Activated CD8-positive, alpha-beta memory T cell treated with anti-CD3 and anti-CD28 coated beads for 1 hour (primary cell): Measurements from ENCODE around the gene TMEM117.
"Not testable (repeated sequence)": the region's sequence is repeated elsewhere in the genome, so short reads cannot be mapped to it uniquely, and the experiment has no call there.

ENCODE experiments used
- DNase-seq, 2 donors: peaks; one replicate each; pipeline ENCODE4 v3.0.0-alpha.2; 2020; ENCODE audit warnings: low read depth in 1 of 2; ENCODE audit errors: extremely low read depth in 1 of 2

Gene TMEM117

DNA sequence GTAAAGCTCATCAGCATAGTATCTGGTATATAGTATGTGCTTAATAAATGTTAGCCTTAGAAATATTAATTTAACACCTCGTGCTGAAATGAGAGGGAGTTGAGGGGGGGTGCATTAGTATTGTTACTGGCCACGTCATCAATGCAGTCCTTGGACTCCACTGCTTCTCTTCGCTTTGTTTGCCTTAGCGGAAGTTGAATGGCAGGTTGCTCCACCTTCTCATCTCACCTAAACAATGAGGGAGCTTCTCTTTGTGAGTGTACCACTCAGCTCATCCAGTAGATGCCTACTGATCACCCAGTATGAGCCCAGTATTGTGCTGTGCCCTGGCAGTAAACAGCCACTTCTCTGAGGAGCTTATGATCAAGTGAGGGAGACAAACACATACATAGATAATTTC lies 4.5 kb downstream of the TMEM117 start:
- DNase-seq = no peak

DNA sequence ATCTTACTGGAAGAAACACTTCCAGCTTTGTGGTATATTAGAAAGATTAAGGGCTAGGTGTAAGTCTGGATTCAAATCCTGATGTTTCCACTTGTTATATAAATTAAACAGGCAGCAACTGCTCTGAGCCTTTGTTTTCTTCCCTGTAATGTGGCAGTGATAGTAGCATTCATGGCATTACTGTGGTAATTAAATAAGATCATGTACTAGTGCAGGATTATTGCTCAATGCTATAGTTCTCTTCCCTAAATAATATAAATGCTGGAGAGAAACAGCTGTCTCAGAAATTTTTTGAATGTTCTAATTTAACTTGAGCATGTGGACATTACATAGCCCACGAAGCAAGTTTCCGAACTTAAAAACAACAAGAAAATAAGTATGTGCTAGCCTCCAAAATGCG lies 5.4 kb downstream of the TMEM117 start:
- DNase-seq = no peak

DNA sequence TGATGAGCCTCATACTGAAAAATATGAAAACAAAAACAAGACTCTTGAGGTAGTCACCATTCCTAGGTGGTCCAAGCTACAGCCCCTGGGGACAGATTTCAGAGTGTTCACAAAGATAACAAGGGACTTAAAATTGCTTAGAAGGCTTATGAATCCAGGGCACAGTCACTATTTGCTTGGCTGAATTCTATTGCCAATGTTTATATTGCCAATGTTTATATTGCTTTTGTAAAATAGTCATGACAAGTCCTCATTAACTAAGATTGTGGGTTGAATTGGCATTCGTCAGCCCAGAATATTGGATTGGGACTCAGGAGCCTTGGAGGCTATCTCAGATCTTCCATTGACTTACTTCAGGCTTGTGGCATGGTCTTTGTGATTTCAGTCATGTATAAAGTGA lies 6.4 kb downstream of the TMEM117 start:
- no peak for DNase-seq

DNA sequence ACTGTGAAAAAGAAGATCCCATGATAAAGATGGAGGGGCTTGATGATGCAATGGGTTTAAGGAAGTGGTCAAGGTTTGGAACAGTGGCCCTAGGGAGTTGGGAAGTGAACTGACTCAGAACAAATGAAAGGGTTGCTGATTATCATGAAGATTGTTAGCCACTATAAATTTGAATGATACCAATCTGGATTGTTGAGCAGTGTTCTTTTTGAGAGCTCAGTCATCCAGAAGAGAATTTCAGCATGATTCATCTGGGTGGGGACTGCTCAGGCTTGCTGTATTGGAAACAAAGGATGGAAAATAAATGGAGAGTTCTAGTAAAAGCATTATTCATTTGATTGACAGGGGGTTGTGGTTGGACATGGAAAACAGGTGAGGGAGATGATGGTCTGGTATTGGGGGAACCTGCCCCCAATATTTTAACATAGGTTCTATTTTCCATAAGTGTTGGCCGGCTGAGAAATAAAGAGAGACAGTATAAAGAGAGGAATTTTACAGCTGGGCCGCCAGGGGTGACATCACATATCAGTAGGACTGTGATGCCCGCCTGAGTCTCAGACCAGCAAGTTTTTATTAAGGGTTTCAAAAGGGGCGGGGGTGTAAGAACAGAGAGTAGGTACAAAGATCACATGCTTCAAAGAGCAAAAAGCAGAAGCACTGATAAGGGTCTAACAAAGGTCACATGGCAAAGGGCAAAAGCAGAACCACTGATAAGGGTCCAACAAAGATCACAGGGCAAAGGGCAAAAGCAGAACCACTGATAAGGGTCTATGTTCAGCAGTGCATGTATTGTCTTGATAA lies 11.7 kb downstream of the TMEM117 start:
- not testable (repeated sequence) for DNase-seq

DNA sequence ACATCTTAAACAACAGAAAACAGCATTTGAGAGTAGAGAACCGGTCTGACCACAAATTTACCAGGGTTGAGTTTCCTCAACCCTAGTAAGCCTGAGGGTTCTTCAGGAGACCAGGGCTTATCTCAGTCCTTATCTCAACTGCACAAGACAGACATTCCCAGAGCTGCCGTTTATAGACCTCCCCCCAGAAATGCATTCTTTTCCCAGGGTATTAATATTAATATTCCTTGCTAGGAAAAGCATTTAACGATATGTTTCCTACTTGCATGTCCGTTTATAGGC lies 12.3 kb downstream of the TMEM117 start:
- no peak for DNase-seq

DNA sequence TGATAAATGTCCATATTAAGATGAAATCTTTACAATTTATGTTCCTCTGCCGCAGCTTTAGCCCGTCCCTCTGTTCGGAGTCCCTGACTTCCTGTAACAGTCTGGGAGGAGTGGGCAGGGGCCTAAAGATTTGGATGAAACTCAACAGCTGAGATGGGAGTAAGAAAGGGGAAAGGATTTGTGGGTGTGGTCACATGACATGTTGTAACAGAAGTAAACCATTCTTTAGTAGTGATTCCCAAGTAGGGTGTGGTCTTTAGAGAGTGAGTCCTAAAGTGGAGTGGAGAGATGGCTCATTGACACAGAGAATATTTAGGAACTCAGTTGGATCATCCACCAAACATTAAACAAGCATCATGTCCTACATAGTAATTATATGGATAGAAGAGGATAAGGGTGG lies 12.9 kb downstream of the TMEM117 start:
- DNase-seq = no peak

DNA sequence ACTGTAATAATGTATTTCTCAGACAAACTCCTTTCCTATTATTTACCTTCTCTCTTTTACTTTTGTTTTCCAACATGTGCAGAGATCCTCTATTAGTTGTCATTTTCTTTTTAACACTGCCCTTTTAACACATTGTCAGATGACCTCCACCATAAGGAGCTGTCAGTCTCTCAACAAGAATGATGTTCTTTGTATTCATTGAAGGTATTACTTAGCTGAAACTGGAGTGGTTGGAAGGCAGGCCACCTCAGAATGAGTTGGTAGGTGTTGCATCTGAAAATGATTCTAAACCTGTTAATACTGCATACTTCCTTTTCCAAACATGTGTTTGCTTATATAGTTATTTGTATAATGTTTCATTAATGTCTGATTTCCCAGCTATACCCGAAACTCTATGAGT lies 16.9 kb downstream of the TMEM117 start:
- no peak for DNase-seq

DNA sequence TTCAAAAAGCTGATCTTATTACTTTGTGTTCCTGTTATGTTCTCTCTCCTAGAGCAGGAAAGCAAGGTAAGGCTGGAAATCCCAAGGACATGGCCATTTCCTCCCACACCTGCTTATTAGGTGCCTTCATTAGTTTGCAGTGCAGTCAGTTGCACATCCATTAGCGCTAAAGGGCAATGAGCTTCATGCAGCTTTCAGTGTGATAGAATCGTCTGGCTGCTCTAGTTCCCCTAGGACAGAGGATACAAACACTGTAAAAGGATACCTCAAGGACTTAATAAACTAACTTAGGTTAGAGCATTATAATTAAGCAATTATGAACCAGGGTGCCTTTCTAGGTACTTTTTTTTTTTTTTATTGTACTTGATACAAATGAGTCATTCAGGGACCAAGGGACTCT lies 21.1 kb downstream of the TMEM117 start:
- no peak for DNase-seq

DNA sequence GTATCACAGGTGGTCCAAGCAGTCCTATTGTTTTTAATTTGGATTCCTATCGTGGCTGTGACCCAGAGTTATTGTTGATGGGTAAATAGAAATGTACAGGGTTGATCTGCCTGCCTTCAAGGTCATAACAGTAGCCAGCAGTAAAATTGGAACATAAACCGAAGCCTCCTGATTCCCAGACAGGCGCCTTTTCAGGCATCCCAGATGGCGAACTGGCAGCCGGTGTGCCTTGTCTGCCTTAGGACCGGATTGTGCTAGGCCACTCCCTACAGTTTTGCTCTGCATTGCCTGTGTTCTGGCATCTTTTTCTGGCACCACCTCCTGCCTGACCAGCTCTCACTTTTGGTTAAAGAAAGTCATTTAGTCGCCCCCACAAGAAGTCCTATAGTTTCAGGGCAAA lies 22.2 kb downstream of the TMEM117 start:
- DNase-seq = no peak

DNA sequence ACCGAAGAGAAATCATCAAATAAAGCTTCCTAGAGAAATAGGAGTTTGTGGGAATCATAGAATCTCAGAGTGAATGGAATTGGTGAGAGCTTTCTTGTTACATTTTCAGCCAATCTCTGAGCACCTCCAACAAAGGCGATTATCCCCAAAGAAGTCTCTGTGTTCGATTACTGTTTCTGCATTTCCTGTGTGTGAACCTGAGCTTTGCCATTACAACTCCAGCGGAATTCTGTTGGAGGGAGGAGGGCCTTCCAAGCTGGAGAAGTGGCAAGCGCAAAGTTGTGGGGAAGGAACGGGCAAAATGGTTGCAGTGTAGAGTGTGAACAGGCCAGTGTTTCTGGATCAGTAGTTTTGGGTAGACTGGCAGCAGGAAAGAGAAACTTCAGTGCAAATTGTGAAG lies 23.1 kb downstream of the TMEM117 start:
- no peak for DNase-seq

DNA sequence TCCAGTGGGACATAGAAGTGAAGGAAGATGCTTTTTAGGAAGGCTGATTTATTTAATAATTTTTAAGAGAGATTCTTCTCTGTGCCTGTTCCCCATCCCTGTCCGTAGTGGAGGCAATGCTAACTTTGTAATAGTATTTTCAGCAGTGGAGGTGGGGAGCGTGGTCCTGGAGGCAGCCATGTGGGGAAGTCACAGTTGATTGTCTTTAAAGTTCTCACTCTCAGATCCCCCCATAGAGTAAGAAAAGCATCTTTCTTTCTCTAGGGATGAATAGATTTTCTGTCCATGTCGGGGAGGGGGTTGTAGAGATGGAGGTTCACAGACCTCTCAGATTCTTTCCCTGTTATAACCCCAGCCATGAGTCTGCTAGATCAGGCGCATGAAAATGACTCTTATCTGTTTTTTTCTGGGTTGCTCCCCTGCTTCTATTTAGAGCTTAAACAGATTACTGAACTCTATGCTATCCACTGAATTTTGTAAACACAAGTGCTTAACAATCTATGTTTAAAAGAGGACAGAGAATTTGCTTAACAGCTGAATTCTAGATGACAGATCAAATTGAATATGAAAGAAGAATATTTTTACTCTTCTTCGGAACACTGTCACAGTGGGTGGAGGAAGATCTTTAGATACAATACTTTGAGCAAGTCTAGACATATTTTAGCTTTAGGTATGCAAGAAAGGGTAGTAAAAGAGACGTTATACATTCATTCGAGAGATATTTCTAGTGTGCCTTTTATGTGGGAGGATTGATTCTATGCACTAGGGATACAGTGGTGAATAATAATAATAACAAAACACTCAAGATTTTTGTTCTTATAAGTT lies 25.3 kb downstream of the TMEM117 start:
- no peak for DNase-seq

DNA sequence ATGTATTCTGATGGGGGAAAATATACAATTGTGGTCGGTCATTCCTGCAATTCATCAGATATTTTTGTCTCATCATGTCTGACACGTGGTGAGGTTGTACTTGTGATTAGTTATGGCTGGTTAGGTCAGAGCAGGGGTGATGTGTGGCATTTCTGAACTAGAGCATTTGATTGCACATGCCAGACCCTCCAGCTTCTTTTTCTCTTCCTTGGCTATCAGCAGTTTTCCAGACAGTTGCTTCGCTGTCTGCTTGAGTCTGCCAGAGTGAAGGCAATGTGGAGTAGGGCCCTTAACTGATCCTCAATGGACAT lies 25.9 kb downstream of the TMEM117 start:
- no peak for DNase-seq

DNA sequence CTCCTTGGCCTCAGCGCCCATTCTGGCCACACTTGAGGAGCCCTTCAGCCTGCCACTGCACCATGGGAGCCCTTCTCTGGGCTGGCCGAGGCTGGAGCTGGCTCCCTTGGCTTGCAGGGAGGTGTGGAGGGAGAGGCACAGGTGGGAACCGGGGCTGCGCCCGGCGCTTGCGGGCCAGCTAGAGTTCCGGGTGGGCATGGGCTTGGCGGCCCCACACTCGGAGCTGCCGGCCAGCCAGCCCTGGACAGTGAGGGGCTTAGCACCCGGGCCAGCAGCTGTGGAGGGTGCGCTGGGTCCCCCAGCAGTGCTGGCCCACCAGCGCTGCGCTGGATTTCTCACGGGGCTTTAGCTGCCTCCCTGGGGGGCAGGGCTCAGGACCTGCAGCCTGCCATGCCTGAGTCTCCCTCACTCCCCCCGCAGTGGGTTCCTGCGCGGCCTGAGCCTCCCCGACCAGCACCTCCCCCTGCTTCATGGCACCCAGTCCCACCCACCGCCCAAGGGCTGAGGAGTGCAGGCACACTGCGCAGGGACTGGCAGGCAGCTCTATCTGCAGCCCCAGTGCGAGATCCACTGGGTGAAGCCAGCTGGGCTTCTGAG lies 28.0 kb downstream of the TMEM117 start:
- DNase-seq = no peak

DNA sequence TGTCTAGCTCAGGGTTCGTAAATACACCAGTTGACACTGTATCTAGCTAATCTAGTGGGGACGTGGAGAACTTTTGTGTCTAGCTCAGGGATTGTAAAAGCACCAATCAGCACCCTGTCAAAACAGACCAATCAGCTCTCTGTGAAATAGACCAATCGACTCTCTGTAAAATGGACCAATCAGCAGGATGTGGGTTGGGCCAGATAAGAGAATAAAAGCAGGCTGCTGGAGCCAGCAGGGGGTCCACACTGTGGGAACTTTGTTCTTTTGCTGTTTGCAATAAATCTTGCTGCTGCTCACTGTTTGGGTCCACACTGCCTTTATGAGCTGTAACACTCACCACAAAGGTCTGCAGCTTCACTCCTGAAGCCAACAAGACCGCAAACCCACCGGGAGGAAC lies 28.7 kb downstream of the TMEM117 start:
- not testable (repeated sequence) for DNase-seq

DNA sequence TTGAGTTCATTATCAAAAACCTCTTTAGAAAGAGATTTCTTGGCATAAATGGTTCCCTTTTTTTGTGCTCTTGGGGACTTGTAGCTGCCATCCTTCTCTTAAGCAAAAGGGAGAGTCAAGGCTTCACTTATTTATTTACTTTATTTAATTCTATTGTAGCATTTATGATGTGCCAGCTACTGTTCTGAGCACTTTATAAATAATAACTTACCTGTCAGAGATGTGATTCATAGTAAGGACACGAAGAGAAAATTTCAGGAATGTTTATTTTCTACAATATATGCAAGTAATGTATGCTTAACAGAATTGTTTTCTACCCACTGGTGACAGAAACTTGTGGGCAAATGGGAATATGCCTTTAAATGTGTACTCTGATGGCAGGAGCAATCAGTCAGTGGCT lies 33.3 kb downstream of the TMEM117 start:
- no peak for DNase-seq

DNA sequence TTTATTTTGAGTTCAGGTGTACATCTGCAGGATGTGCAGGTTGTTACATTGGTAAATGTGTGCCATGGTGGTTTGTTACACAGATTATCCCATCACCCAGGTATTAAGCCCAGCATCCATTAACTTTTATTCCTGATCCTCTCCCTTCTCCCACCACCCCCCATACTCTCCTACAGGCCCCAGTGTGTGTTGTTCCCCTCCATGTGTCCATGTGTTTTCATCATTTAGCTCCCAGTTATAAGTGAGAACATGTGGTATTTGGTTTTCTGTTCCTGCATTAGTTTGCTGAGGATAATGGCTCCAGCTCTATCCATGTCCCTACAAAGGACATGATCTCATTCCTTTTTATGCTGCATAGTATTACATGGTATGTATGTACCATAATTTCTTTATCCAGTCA lies 33.9 kb downstream of the TMEM117 start:
- DNase-seq = not testable (repeated sequence)

DNA sequence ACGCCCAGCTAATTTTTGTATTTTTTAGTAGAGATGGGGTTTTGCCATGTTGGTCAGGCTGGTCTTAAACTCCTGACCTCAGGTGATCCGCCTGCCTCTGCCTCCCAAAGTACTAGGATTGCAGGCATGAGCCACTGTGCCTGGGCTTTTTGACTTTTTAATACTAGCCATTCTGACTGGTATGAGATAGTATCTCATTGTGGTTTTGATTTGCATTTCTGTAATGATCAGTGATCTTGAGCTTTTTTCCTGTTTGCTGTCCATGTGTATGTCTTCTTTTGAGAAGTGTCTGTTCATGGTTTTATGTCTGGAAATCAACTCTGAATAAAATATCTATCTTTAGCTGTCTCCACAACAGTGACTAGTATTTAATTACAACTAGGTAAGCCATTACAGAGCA lies 35.4 kb downstream of the TMEM117 start:
- not testable (repeated sequence) for DNase-seq

DNA sequence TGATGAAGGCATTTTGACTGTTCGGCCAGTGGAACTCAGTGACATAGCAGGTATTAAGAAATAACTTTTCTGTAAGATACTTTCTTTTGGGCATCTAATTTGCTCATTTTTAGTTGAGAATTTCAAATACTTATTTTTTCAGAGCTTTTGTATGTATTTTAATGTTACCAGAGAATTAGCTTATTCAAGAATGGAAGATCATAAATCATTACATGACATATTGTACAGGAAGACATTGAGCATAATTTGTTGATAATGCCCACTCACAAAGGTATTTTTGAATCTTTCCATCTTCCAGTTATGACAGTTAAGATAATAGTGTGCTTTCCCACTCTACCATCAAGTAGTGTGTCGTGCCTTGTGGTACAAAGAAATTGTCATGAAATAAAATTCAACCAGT lies 36.5 kb downstream of the TMEM117 start:
- DNase-seq = no peak

DNA sequence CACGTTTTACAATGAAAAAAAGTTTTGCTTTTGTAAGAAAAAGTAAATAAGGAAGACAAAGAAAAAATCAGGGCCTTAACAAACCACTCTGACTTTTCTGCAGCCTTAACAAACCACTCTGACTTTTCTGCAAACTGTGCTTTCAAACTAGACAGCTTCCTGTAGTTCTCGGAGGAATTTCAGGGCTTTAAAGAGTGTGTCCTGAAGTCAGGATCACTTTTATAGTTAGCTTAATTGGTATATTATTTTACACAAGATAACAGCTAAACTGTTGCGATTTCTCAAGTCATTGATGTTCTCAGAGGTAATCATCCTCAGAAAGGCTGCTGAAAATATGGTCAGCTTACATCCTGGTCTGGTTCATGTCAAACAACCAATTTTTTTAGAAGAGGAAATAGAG lies 42.2 kb downstream of the TMEM117 start:
- DNase-seq = no peak

DNA sequence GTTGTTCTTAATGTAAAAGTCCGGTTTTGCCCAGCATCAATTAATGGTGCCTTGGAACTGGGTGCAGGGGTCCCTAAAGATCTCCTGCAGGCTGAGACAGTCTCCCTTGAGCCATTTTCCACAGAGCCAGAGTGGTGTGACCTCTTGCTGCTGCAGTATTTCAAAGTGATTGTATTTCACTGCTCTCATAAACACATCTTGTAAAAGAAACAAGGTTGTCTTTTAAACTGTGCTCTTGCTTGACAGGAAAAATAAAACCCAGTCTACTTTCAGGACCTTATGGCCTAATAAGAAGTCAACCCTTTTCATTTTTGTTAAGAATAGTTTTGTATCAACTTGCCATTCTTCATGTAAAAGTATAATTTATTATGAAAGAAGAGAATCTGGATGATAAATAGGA lies 44.7 kb downstream of the TMEM117 start:
- no peak for DNase-seq

DNA sequence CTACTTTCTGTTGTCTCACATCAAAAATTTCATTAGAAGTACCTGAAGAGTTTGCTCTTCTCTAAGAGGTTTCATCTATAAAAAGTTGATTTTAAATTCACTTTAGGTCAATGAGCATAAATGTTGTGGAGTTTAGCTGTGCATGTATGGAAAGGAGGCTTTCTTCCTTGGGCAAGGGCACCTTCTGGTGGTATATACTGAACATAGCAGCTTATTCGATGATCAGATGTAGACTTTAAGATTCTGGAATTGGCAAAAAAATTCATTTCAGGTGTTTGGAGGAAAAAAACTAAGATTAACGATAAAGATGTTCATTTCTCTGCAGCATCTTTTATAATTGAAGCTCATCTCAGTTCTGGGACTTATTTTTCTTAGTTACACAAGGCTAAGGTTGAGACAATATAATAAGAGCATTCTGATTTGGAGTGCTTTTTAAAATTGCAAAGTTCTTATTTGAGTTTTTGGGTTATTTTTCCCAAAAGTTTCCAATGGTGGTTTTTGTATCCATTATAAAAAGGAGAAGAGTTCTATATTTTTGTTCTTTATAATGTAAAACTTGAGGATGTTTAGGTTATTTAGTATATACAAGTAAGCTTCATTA lies 46.8 kb downstream of the TMEM117 start:
- DNase-seq = no peak

DNA sequence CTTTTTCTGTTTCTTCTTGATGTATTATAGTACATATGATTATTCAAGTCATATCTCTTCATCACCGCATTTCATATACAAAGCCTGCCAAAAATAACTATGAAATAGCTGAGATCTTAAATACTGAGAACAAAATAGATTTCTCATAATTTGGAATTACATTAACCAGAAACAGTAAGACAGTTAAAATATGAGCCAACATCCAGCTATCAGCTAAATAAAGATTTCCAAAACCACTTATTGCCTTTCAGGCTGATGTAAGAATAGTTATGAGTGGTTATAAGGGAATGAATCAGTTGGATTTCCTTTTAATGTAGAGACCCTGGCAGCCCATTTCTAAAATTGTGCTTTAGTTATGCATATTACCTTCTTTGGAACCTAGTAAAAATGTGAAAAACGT lies 47.4 kb downstream of the TMEM117 start:
- no peak for DNase-seq
